Articular chondrocyte of knee joint (primary cell): ENCODE data around the gene ENGASE. TPM values are rescaled to one million over a fixed set of nuclear protein-coding genes. Genes with fewer than 3 reads are reported as not detected.

Source experiments
- total RNA-seq: library from RNA; depleted of rRNA; stranded (reverse); fragments of >200 nt; gene quantifications from 2 replicates; pipeline ENCODE4 v1.2.3, GENCODE V29; 2012

The ENGASE gene
- 10.7 and 11.3 TPM in 2 replicates for total RNA-seq

GRCh38 chr17:79074649-79075445 lies at the start of gene ENGASE:
TSS of gene ENGASE (plus strand) at chr17:79074824. CDS start at chr17:79074945, 121 bp downstream.

Other genes starting within 250 kb of the ENGASE start
- gene USP36, start 234.0 kb upstream of the ENGASE start, total RNA-seq = 23.0 and 25.7 TPM in 2 replicates
- 3.2 and 3.8 TPM in 2 replicates for gene CEP295NL, start 171.6 kb upstream of the ENGASE start, total RNA-seq
- 152 and 193 TPM in 2 replicates for gene TIMP2, start 149.4 kb upstream of the ENGASE start, total RNA-seq
- gene LGALS3BP, start 94.9 kb upstream of the ENGASE start, total RNA-seq = 4.3 and 5.5 TPM in 2 replicates
- gene CANT1, start 65.1 kb upstream of the ENGASE start, total RNA-seq = 40.6 and 44.2 TPM in 2 replicates
- gene C1QTNF1, start 50.7 kb upstream of the ENGASE start, total RNA-seq = 17.3 and 39.5 TPM in 2 replicates